HepG2 (cell line): ENCODE data around the gene PPP6R2. TPM values are rescaled to one million over a fixed set of nuclear protein-coding genes. Genes with fewer than 3 reads are reported as not detected.

ENCODE experiments used
- ARID2 ChIP-seq: sonication (generic); formaldehyde crosslinking; IDR thresholded peaks from 2 replicates; pipeline ENCODE4 v1.8.1; 2022; ENCODE audit warnings: mild to moderate bottlenecking, missing genetic modification reagents, borderline replicate concordance
- CEBPB ChIP-seq: IDR thresholded peaks from 2 replicates; pipeline ENCODE4 v1.6.1; 2011; ENCODE audit warnings: low read depth, low read length, improper control_type of control experiment, borderline replicate concordance
- FOXA1 ChIP-seq, 2 experiments: fragments of 450-650 bp in 1 of 2; sonication (generic) in 1 of 2; formaldehyde crosslinking in 1 of 2; IDR thresholded peaks; 2 replicates each; pipeline versions ENCODE4 v1.4.0 to v1.6.1; 2016 to 2020; ENCODE audit warnings: missing genetic modification reagents in 1 of 2
- HMGXB3 ChIP-seq: sonication (generic); formaldehyde crosslinking; IDR thresholded peaks from 2 replicates; pipeline ENCODE4 v1.4.0; 2020; ENCODE audit warnings: missing genetic modification reagents, borderline replicate concordance
- JUN ChIP-seq: sonication (generic); formaldehyde crosslinking; IDR thresholded peaks from 2 replicates; pipeline ENCODE4 v1.4.0; 2020; ENCODE audit warnings: mild to moderate bottlenecking, missing genetic modification reagents
- KDM4B ChIP-seq: sonication (generic); formaldehyde crosslinking; IDR thresholded peaks from 2 replicates; pipeline ENCODE4 v1.4.0; 2020; ENCODE audit warnings: missing genetic modification reagents
- NONO ChIP-seq, 2 experiments: fragments of 450-650 bp in 1 of 2; sonication (generic) in 1 of 2; formaldehyde crosslinking in 1 of 2; IDR thresholded peaks in 1 of 2; conservative IDR thresholded peaks in 1 of 2; 2 replicates each; pipeline versions ENCODE4 v1.6.1 to v1.8.0; 2017 to 2022; ENCODE audit warnings: mild to moderate bottlenecking in 1 of 2, missing genetic modification reagents in 1 of 2, moderate library complexity in 1 of 2
- PHF20 ChIP-seq: sonication (generic); formaldehyde crosslinking; IDR thresholded peaks from 2 replicates; pipeline ENCODE4 v1.5.0; 2020; ENCODE audit warnings: mild to moderate bottlenecking, missing genetic modification reagents
- PPARG ChIP-seq: conservative IDR thresholded peaks from 2 replicates; pipeline ENCODE4 v1.6.1; 2016; ENCODE audit warnings: missing biosample characterization, missing genetic modification reagents
- RXRB ChIP-seq: IDR thresholded peaks from 2 replicates; pipeline ENCODE4 v1.6.1; 2016; ENCODE audit warnings: borderline replicate concordance, missing genetic modification reagents, missing compliant biosample characterization
- SKI ChIP-seq: fragments of 450-650 bp; IDR thresholded peaks from one replicate; pipeline ENCODE4 v1.6.1; 2018; ENCODE audit warnings: mild to moderate bottlenecking; ENCODE audit not compliant: partially characterized antibody
- TRIM24 ChIP-seq: sonication (generic); formaldehyde crosslinking; IDR thresholded peaks from 2 replicates; pipeline ENCODE4 v1.8.0; 2022; ENCODE audit warnings: mild to moderate bottlenecking, missing genetic modification reagents
- ZNF205 ChIP-seq: IDR thresholded peaks from 2 replicates; pipeline ENCODE4 v1.6.1; 2018; ENCODE audit warnings: missing biosample characterization, missing genetic modification reagents
- ZNF274 ChIP-seq: sonication (generic); formaldehyde crosslinking; IDR thresholded peaks from 2 replicates; pipeline ENCODE4 v1.5.1; 2020; ENCODE audit warnings: mild to moderate bottlenecking, missing genetic modification reagents
- ZNF337 ChIP-seq: sonication (generic); formaldehyde crosslinking; IDR thresholded peaks from 2 replicates; pipeline ENCODE4 v1.5.1; 2020; ENCODE audit warnings: missing genetic modification reagents, low read depth, mild to moderate bottlenecking, borderline replicate concordance
- ZNF367 ChIP-seq: sonication (generic); formaldehyde crosslinking; IDR thresholded peaks from 2 replicates; pipeline ENCODE4 v1.4.0; 2020; ENCODE audit warnings: missing genetic modification reagents, borderline replicate concordance
- ZNF430 ChIP-seq: sonication (generic); formaldehyde crosslinking; IDR thresholded peaks from 2 replicates; pipeline ENCODE4 v1.9.0; 2021; ENCODE audit warnings: mild to moderate bottlenecking, missing genetic modification reagents
- ZNF891 ChIP-seq: sonication (generic); formaldehyde crosslinking; IDR thresholded peaks from 2 replicates; pipeline ENCODE4 v1.5.0; 2020; ENCODE audit warnings: mild to moderate bottlenecking, missing genetic modification reagents
- polyA plus RNA-seq, 8 experiments: library from polyadenylated mRNA; depleted of rRNA in 3 of 8; stranded (reverse) in 7 of 8; unstranded in 1 of 8; fragments of >200 nt; fragmentation: Illumina TruSeq in 4 of 8; extraction: Trizol in 4 of 8; gene quantifications; 2 replicates each; pipeline versions ENCODE4 v1.2.1 to v1.2.3, GENCODE V29; 2011 to 2016; ENCODE audit warnings: low read depth in 4 of 8, missing spikeins in 1 of 8, mixed read lengths in 1 of 8; ENCODE audit not compliant: insufficient read depth in 1 of 8
- total RNA-seq, 5 experiments: library from RNA; depleted of rRNA; stranded (reverse); fragments of >200 nt; fragmentation: Illumina TruSeq; extraction: Trizol; gene quantifications; 2 replicates each; pipeline ENCODE4 v1.2.3, GENCODE V29; 2016; ENCODE audit warnings: low read depth in 1 of 5
- TF ChIP-seq, protein P1 (sequence below): sonication (generic); formaldehyde crosslinking; IDR thresholded peaks from 2 replicates; pipeline ENCODE4 v1.8.0; 2022; ENCODE audit warnings: missing genetic modification reagents, mild to moderate bottlenecking, moderate library complexity, borderline replicate concordance
- TF ChIP-seq, protein P2 (sequence below): IDR thresholded peaks from 2 replicates; pipeline ENCODE4 v1.6.1; 2018; ENCODE audit warnings: missing genetic modification reagents

The PPP6R2 gene
- total and polyA plus RNA-seq, 2 of the 13 experiments (the other 11 are each of a cell fraction or from before 2014, with no cell fraction given): 55.0 to 102 TPM

GRCh38 chr22:50293441-50294318, 49.4 kb upstream of the PPP6R2 start (continued):
- TF ChIP-seq ZNF430 (CRISPR knock-in tag) (peak; percentile 54; the same call in 1 of the 2 replicates), PPARG (peak; percentile 51; the same call in 1 of the 2 replicates), JUN (CRISPR knock-in tag) (no peak), ZNF367 (CRISPR knock-in tag) (peak; percentile 74; the same call in 1 of the 2 replicates), PHF20 (peak; percentile 77), KDM4B (CRISPR knock-in tag) (peak; percentile 81), FOXA1 (IDR thresholded peaks at IDR 0.05) (no peak), FOXA1 (CRISPR knock-in tag; IDR thresholded peaks at IDR 0.05) (peak; percentile 94), NONO (IDR thresholded peaks at IDR 0.05) (no peak), NONO (CRISPR knock-in tag; conservative IDR thresholded peaks at IDR 0.05) (peak; percentile 60; the same call in 1 of the 2 replicates), ZNF274 (CRISPR knock-in tag) (peak; percentile 60; the same call in 1 of the 2 replicates), CEBPB (no peak), ZNF337 (CRISPR knock-in tag) (no peak; the same call in 1 of the 2 replicates), SKI (peak; percentile 83), RXRB (peak; percentile 98), TRIM24 (CRISPR knock-in tag) (no peak), ZNF891 (CRISPR knock-in tag) (no peak), HMGXB3 (CRISPR knock-in tag) (no peak), ARID2 (CRISPR knock-in tag) (peak; percentile 60; the same call in 1 of the 2 replicates), ZNF205 (CRISPR knock-in tag) (peak; percentile 59; the same call in 1 of the 2 replicates)
- TF ChIP-seq, protein P1, sequence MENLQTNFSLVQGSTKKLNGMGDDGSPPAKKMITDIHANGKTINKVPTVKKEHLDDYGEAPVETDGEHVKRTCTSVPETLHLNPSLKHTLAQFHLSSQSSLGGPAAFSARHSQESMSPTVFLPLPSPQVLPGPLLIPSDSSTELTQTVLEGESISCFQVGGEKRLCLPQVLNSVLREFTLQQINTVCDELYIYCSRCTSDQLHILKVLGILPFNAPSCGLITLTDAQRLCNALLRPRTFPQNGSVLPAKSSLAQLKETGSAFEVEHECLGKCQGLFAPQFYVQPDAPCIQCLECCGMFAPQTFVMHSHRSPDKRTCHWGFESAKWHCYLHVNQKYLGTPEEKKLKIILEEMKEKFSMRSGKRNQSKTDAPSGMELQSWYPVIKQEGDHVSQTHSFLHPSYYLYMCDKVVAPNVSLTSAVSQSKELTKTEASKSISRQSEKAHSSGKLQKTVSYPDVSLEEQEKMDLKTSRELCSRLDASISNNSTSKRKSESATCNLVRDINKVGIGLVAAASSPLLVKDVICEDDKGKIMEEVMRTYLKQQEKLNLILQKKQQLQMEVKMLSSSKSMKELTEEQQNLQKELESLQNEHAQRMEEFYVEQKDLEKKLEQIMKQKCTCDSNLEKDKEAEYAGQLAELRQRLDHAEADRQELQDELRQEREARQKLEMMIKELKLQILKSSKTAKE (CRISPR knock-in tag): peak; percentile 68
- TF ChIP-seq, protein P2, sequence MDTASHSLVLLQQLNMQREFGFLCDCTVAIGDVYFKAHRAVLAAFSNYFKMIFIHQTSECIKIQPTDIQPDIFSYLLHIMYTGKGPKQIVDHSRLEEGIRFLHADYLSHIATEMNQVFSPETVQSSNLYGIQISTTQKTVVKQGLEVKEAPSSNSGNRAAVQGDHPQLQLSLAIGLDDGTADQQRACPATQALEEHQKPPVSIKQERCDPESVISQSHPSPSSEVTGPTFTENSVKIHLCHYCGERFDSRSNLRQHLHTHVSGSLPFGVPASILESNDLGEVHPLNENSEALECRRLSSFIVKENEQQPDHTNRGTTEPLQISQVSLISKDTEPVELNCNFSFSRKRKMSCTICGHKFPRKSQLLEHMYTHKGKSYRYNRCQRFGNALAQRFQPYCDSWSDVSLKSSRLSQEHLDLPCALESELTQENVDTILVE: peak; percentile 80; the same call in 1 of the 2 replicates
